NB4 (cell line): Measurements from ENCODE around the gene HIVEP2.

Experiments used
- DNase-seq: peaks from one replicate; pipeline ENCODE4 v3.0.0; 2010; ENCODE audit warnings: low read depth
- H3K4me3 ChIP-seq: one replicate; pipeline ENCODE4 v1.5.1; 2011; ENCODE audit warnings: mild to moderate bottlenecking, low read depth, low read length, moderate library complexity
- CTCF ChIP-seq: IDR thresholded peaks from one replicate; pipeline ENCODE4 v1.5.1; 2012; ENCODE audit warnings: low read depth, low read length
- MAX ChIP-seq: IDR thresholded peaks from 2 replicates; pipeline ENCODE4 v1.6.1; 2011; ENCODE audit warnings: low read depth, low read length
- MYC ChIP-seq: IDR thresholded peaks from 2 replicates; pipeline ENCODE4 v1.6.1; 2011; ENCODE audit warnings: low read depth, low read length
- POLR2A ChIP-seq: IDR thresholded peaks from 2 replicates; pipeline ENCODE4 v1.6.1; 2011; ENCODE audit warnings: mild to moderate bottlenecking; ENCODE audit not compliant: insufficient read length; ENCODE audit errors: extremely low read depth

The HIVEP2 gene

GRCh38 chr6:142945049-142945445, at the start of gene HIVEP2:
Gene HIVEP2, minus strand, starts transcription at chr6:142945176. Its CDS starts 170,438 bp downstream, at chr6:142774738.
- TF ChIP-seq MYC (peak; percentile 54; the same call in 1 of the 2 replicates), CTCF (no peak)
- peak within 1 kb of the TSS; percentile 81 for H3K4me3 ChIP-seq
- DNase-seq: peak; percentile 84

GRCh38 chr6:142993977-142994376, 49.0 kb upstream of the HIVEP2 start:
- no peak for DNase-seq
- TF ChIP-seq CTCF (no peak), POLR2A (no peak), MYC (no peak), MAX (no peak)
- H3K4me3 ChIP-seq: no peak overlapping the region

GRCh38 chr6:142987490-142987889, 42.5 kb upstream of the HIVEP2 start:
- no peak for DNase-seq
- no peak overlapping the region for H3K4me3 ChIP-seq
- TF ChIP-seq POLR2A: no peak
- TF ChIP-seq MYC: no peak
- no peak for TF ChIP-seq CTCF
- TF ChIP-seq MAX: no peak

GRCh38 chr6:142985281-142985680, 40.3 kb upstream of the HIVEP2 start:
- no peak for TF ChIP-seq MYC
- TF ChIP-seq MAX: no peak
- TF ChIP-seq POLR2A: no peak
- no peak for TF ChIP-seq CTCF
- DNase-seq: no peak
- H3K4me3 ChIP-seq: no peak overlapping the region

- H3K4me3 ChIP-seq: no peak overlapping the region
- DNase-seq: no peak
Observed at GRCh38 chr6:142984386-142984785, 39.4 kb upstream of the HIVEP2 start.

More at GRCh38 chr6:142984386-142984785, 39.4 kb upstream of the HIVEP2 start:
- TF ChIP-seq POLR2A (no peak), MYC (no peak), MAX (no peak), CTCF (no peak)
